ENCODE data around the gene GNAO1.

GNAO1 gene

GRCh38 chr16:56196381-56196780 is 5.1 kb downstream of the GNAO1 start:
- in situ Hi-C loops (cut with HindIII; ENCODE audit: low sequenced_read_pairs) = no loop called here
- no peak for DNase-seq (ENCODE audit: low read depth)
- no peak overlapping the region for H3K4me3 ChIP-seq (ENCODE audit: low read depth, low read length)
- TF ChIP-seq CTCF (IDR thresholded peaks at IDR 0.05; ENCODE audit: low read depth, low read length, missing control alignments) = no peak

DNA sequence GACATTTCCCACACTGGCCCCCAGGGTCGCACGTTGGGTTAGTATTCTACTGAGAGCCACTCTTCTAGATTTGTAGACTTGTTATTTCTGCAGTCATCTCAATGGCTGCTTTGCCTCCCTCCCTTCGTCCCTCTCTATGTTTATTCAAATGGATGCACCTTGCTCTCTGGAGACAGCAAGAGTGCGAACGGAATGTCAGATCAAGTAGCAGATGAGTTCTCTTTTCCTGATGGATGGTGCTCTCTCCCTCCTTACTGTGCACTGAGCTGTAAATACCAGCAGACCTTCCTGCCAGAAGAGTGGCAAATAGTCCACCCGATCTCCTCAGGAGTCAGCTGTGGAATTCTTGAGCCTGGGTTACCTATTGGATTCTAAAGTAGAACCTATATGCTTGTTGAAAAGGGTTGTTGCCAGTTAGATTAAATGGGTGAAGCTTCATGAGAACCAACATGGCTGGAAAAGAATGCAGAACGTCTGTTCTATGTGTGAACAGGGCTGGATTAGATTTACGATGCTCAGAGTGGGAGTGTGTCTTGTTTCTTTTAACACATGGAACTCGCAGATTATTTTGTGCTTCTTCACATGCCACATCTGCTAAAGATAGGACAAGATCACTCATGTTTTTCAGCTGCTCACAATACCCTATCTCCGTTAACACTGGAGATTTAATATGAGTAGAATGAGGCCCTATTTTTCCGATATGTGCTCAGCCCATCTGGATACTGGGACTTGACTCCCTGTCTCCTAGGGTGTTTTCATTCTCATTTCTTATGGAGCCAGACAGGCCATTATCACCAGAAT is 6.1 kb downstream of the GNAO1 start:
- TF ChIP-seq CTCF (IDR thresholded peaks at IDR 0.05; ENCODE audit: low read depth, low read length, missing control alignments) = no peak

DNA sequence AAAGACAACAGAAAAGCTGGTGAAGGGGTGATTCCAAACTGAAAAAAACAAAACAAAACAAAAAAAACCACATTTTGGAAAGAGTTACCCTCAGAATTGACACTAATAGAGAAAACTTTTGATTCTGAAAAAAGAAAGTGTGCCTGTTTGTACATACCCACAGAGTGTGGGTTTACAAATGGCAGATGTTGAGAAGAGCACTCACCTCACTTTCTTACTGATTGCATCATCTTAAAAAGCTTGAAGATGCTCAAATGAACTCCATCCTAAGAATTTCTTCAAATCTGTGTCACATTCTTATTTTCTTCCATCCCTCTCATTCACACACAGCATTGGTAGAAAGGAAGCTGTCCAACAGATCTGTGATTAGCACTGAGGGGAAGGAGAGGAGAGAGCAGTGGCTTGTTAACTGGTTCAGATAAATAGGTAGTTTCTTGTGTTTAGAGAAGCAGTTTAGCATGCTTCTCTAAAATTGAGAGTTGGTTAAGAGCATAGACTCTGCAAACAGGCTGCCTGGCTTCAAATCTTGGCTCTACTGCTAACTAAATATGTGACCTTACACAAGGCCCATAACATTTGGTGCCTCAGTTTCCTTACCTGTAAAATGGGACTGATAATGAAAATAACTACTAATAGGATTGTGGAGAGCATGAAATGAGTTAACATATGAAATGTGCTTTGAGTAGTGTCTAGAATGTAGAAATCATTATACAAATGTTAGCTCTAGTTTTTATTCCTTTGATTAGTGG is 6.9 kb downstream of the GNAO1 start:
- no peak for TF ChIP-seq CTCF (IDR thresholded peaks at IDR 0.05; ENCODE audit: low read depth, low read length, missing control alignments)
- no peak overlapping the region for H3K4me3 ChIP-seq (ENCODE audit: low read depth, low read length)
- no peak for DNase-seq (ENCODE audit: low read depth)
- in situ Hi-C loops (cut with HindIII; ENCODE audit: low sequenced_read_pairs) = no loop called here

More for the DNA sequence above, 6.1 kb downstream of the GNAO1 start:
- in situ Hi-C loops (cut with HindIII; ENCODE audit: low sequenced_read_pairs) = no loop called here
- H3K4me3 ChIP-seq (ENCODE audit: low read depth, low read length) = no peak overlapping the region
- DNase-seq (ENCODE audit: low read depth) = no peak

- in situ Hi-C loops (cut with HindIII; ENCODE audit: low sequenced_read_pairs) = no loop called here
- H3K4me3 ChIP-seq (ENCODE audit: low read depth, low read length) = no peak overlapping the region
- no peak for DNase-seq (ENCODE audit: low read depth)
- no peak for TF ChIP-seq CTCF (IDR thresholded peaks at IDR 0.05; ENCODE audit: low read depth, low read length, missing control alignments)
Measured at GRCh38 chr16:56198755-56199114, 7.4 kb downstream of the GNAO1 start.

GRCh38 chr16:56199164-56199563 is 7.9 kb downstream of the GNAO1 start:
- TF ChIP-seq CTCF (IDR thresholded peaks at IDR 0.05; ENCODE audit: low read depth, low read length, missing control alignments) = no peak
- in situ Hi-C loops (cut with HindIII; ENCODE audit: low sequenced_read_pairs) = no loop called here
- H3K4me3 ChIP-seq (ENCODE audit: low read depth, low read length) = no peak overlapping the region
- no peak for DNase-seq (ENCODE audit: low read depth)

DNA sequence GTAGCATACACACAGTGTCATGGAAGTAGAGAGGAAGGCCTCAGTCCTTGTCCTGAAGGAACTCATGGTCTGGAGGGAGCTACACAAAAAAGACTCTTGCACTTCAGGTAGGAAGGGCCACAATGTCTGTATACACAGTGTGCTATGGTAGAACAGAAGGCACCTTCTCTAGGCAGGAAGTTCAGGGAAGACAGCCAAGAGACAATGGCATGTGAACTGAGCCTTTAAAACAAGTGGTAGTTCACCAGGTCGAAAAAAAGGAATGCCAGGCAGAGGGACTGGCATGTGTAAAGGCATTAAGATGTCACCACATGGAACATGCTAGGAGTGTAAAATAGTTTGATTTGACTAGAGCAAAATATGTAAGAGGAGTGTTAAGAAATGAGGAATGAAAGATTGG is 9.7 kb downstream of the GNAO1 start:
- in situ Hi-C loops (cut with HindIII; ENCODE audit: low sequenced_read_pairs) = no loop called here
- no peak overlapping the region for H3K4me3 ChIP-seq (ENCODE audit: low read depth, low read length)
- no peak for TF ChIP-seq CTCF (IDR thresholded peaks at IDR 0.05; ENCODE audit: low read depth, low read length, missing control alignments)
- DNase-seq (ENCODE audit: low read depth) = no peak

Data from astrocyte of the cerebellum (primary cell).